Gastroesophageal sphincter (tissue), 4 donors: ENCODE results near the gene PPFIA1. TPM values are rescaled to one million over a fixed set of nuclear protein-coding genes. Genes with fewer than 3 reads are reported as not detected.

Experiments used
- ATAC-seq: fragments of 150-250 bp; one replicate; pipeline ENCODE4 v1.9.1; 2016; ENCODE audit warnings: mild to moderate bottlenecking, moderate library complexity
- H3K27ac ChIP-seq, 4 donors: fragments of 200-600 bp; sonication (generic) in 3 of 4; 1 replicate in 3 of 4; 2 replicates in 1 of 4; pipeline ENCODE4 v1.5.1; 2016 to 2019
- H3K27me3 ChIP-seq: fragments of 200-600 bp; sonication (generic); one replicate; pipeline ENCODE4 v1.5.1; 2019
- H3K36me3 ChIP-seq, 2 donors: fragments of 200-600 bp; sonication (generic); one replicate each; pipeline ENCODE4 v1.5.1; 2019; ENCODE audit warnings: control low read depth in 1 of 2
- H3K4me1 ChIP-seq, 3 donors: fragments of 200-600 bp; sonication (generic); 1 replicate in 2 of 3; 2 replicates in 1 of 3; pipeline ENCODE4 v1.5.1; 2016 to 2019; ENCODE audit warnings: control low read depth in 2 of 3
- H3K4me3 ChIP-seq, 2 donors: fragments of 200-600 bp; sonication (generic); one replicate each; pipeline ENCODE4 v1.5.1; 2019; ENCODE audit warnings: mild to moderate bottlenecking in 1 of 2, moderate library complexity in 1 of 2
- H3K9me3 ChIP-seq, 3 donors: fragments of 200-600 bp; sonication (generic); one replicate each; pipeline ENCODE4 v1.5.1; 2017 to 2019; ENCODE audit warnings: control low read depth in 2 of 3
- EP300 ChIP-seq: sonication (generic); formaldehyde crosslinking; IDR thresholded peaks from one replicate; pipeline ENCODE4 v1.6.1; 2017; ENCODE audit warnings: antibody characterized with exemption, mild to moderate bottlenecking
- POLR2A ChIP-seq, 2 donors: fragments of 450-650 bp; IDR thresholded peaks; one replicate each; pipeline ENCODE4 v1.6.1; 2017; ENCODE audit warnings: antibody characterized with exemption in 2 of 2, mild to moderate bottlenecking in 2 of 2, moderate library complexity in 1 of 2
- POLR2AphosphoS5 ChIP-seq: sonication (generic); formaldehyde crosslinking; IDR thresholded peaks from one replicate; pipeline ENCODE4 v1.6.1; 2017; ENCODE audit warnings: antibody characterized with exemption
- WGBS, 2 donors: methylation state at CpG; one replicate each; pipeline ENCODE4 v1.1.5; 2018; ENCODE audit warnings: low coverage in 1 of 2; 5-methylcytosine and 5-hydroxymethylcytosine counted together
- total RNA-seq, 4 donors: library from RNA; depleted of rRNA; stranded (reverse); fragments of >200 nt; gene quantifications; one replicate each; pipeline ENCODE4 v1.1.0, GENCODE V29; 2016
- TF ChIP-seq, protein P1 (sequence below), 4 experiments: fragments of 200-600 bp in 2 of 4; fragments of 450-650 bp in 2 of 4; sonication (generic) in 1 of 4; IDR thresholded peaks; one replicate each; pipeline ENCODE4 v1.5.1; 2017 to 2019; ENCODE audit warnings: antibody characterized with exemption in 4 of 4, mild to moderate bottlenecking in 2 of 4, moderate library complexity in 2 of 4

PPFIA1 gene
- total RNA-seq, 4 donors from 2014 or later, result 54.3 to 68.8 (median 61.5) TPM

DNA sequence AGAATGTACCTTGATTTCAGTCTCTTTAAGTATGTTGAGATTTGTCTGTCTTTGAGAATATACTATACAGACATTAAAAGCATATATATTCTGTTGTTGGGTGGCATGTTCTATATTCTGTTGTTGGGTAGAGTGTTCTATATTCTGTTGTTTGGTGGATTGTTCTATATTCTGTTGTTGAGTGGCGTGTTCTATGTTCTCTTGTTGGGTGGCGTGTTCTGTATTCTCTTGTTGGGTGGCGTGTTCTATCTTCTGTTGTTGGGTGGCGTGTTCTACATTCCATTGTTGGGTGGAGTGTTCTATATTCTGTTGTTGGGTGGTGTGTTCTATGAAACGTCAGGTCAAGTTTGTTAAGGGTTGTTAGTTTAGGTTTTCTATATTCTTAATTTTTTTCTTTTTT, 100.8 kb downstream of the PPFIA1 start:
- no peak for TF ChIP-seq EP300
- TF ChIP-seq POLR2AphosphoS5, result no peak
- TF ChIP-seq, protein P1, sequence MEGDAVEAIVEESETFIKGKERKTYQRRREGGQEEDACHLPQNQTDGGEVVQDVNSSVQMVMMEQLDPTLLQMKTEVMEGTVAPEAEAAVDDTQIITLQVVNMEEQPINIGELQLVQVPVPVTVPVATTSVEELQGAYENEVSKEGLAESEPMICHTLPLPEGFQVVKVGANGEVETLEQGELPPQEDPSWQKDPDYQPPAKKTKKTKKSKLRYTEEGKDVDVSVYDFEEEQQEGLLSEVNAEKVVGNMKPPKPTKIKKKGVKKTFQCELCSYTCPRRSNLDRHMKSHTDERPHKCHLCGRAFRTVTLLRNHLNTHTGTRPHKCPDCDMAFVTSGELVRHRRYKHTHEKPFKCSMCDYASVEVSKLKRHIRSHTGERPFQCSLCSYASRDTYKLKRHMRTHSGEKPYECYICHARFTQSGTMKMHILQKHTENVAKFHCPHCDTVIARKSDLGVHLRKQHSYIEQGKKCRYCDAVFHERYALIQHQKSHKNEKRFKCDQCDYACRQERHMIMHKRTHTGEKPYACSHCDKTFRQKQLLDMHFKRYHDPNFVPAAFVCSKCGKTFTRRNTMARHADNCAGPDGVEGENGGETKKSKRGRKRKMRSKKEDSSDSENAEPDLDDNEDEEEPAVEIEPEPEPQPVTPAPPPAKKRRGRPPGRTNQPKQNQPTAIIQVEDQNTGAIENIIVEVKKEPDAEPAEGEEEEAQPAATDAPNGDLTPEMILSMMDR (IDR thresholded peaks at IDR 0.05), result no peak
- TF ChIP-seq POLR2A (IDR thresholded peaks at IDR 0.05), result no peak
- no peaks in the 10 kb centered on the region for H3K9me3 ChIP-seq
- WGBS, 2 donors, result 46 to 66% methylated on average over 5 of the region's 5 CpGs
- no peaks in the 10 kb centered on the region for H3K27me3 ChIP-seq
- H3K4me3 ChIP-seq, result no peak overlapping the region
- H3K27ac ChIP-seq, result no peak overlapping the region
- ATAC-seq, result no peak
- peaks cover 0 to 54% of the 10 kb centered on the region in 2 donors for H3K36me3 ChIP-seq
- H3K4me1 ChIP-seq, result no peaks in the 10 kb centered on the region

DNA sequence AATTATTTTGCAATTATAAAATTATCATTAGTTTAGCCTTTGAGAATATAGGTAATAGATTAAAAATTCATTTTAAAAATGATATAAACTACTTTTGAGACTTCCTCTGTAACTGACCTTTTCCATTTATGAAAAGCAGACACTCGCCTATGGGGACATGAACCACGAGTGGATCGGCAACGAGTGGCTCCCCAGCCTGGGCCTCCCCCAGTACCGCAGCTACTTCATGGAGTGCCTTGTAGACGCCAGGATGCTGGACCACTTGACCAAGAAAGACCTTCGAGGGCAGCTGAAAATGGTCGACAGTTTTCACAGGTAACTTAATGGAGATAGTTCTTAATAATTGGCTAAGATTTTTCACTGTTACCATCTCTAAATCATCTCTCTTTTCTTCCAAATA, 101.6 kb downstream of the PPFIA1 start:
- Histone ChIP-seq H3K4me3 (no peak overlapping the region), H3K27ac (no peak overlapping the region), H3K36me3 (peaks cover 0 to 61% of the 10 kb centered on the region in 2 donors), H3K9me3 (no peaks in the 10 kb centered on the region), H3K4me1 (no peaks in the 10 kb centered on the region), H3K27me3 (no peaks in the 10 kb centered on the region)
- no peak for ATAC-seq
- no peak for TF ChIP-seq EP300
- TF ChIP-seq POLR2A (IDR thresholded peaks at IDR 0.05), result no peak
- no peak for TF ChIP-seq POLR2AphosphoS5
- TF ChIP-seq, protein P1 (IDR thresholded peaks at IDR 0.05), result no peak
- WGBS, 2 donors, result 74 to 98% methylated on average over 7 to 8 of the region's 8 CpGs

DNA sequence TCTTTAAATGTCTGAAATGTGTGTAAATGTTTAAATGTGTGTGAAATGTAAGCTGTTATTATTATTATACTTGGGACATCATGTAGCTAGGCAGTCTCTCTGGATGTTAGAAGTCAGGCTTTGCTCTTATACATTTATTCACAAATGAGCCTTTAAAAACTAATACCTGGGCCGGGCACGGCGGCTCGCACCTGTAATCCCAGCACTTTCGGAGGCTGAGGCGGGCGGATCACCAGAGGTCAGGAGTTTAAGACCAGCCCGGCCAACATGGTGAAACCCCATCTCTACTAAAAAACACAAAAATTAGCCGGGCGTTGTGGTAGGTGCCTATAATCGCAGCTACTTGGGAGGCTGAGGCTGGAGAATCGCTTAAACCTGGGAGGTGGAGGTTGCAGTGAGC, 106.1 kb downstream of the PPFIA1 start:
- TF ChIP-seq EP300 (no peak), POLR2A (IDR thresholded peaks at IDR 0.05) (no peak), POLR2AphosphoS5 (no peak)
- TF ChIP-seq, protein P1 (IDR thresholded peaks at IDR 0.05), result no peak
- Histone ChIP-seq H3K27ac (no peak overlapping the region), H3K9me3 (no peaks in the 10 kb centered on the region), H3K4me1 (peaks cover 0 to 6% (median 0%) of the 10 kb centered on the region in 3 donors), H3K4me3 (no peak overlapping the region), H3K36me3 (peaks cover 0 to 89% of the 10 kb centered on the region in 2 donors), H3K27me3 (no peaks in the 10 kb centered on the region)
- ATAC-seq, result no peak
- 97 to 100% methylated on average over 2 to 12 of the region's 12 CpGs for WGBS, 2 donors

DNA sequence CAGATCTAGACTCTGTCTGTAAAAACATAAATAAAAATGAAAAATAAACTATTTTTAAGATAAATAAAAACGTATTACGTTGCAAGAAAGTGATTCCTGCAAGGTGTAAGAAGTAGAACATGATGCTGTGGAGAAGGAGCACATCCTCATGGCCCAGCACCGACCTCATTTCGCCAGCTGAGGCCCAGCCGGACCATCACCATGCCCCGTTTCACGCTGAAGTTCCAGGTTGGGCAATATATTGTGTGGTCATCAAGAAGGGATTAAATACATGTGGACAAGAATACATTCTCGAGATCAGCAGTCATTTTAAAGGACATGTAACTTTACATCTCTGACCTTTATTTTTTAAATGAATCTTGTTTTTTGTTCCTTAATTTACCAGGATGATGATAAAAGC, 107.2 kb downstream of the PPFIA1 start:
- Histone ChIP-seq H3K4me1 (peaks cover 0 to 16% (median 4%) of the 10 kb centered on the region in 3 donors), H3K27ac (no peak overlapping the region), H3K9me3 (no peaks in the 10 kb centered on the region), H3K36me3 (peaks cover 0 to 88% of the 10 kb centered on the region in 2 donors), H3K27me3 (no peaks in the 10 kb centered on the region), H3K4me3 (no peak overlapping the region)
- ATAC-seq, result no peak
- no peak for TF ChIP-seq EP300
- TF ChIP-seq POLR2AphosphoS5, result no peak
- TF ChIP-seq, protein P1 (IDR thresholded peaks at IDR 0.05), result no peak
- WGBS, 2 donors, result 88 to 91% methylated on average over 8 of the region's 8 CpGs

DNA sequence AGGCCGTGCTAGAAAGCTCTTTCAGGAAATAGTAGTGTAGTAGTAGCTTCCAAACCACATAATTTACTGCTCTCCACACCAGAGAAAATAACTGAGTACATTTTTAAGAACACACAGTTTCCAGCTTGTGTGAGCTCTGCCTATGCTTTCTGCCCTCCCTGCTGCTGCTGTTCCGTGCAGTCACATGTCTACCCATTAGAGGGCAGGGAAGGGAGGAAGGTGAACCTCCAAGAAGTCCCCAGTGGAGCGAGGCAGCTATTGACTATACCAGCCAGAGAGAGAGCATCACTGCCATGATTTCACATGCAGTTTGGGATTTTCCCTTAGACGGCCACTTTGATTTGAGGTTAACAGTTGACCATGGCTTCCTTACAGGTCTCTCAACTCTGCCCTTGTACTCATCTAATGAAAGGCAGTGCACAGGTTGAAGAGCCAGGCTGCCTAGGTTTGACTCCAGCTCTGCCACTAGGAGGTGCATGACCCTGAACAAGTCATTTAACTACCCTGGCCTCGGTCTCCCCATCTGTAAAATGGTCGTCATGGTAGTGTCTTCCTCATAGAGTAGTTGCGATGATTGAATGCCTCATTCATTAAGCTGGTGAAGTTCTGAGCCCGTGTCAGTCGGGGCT, 108.1 kb downstream of the PPFIA1 start:
- Histone ChIP-seq H3K4me1 (peaks cover 0 to 26% (median 4%) of the 10 kb centered on the region in 3 donors), H3K9me3 (no peaks in the 10 kb centered on the region), H3K27ac (no peak overlapping the region), H3K27me3 (no peaks in the 10 kb centered on the region), H3K36me3 (peaks cover 0 to 81% of the 10 kb centered on the region in 2 donors), H3K4me3 (no peak overlapping the region)
- TF ChIP-seq, protein P1 (IDR thresholded peaks at IDR 0.05), result no peak
- ATAC-seq, result no peak
- WGBS, 2 donors, result 90 to 100% methylated on average over 2 to 3 of the region's 9 CpGs
